ENCODE measurements around the gene IFNLR1.

Gene IFNLR1

DNA sequence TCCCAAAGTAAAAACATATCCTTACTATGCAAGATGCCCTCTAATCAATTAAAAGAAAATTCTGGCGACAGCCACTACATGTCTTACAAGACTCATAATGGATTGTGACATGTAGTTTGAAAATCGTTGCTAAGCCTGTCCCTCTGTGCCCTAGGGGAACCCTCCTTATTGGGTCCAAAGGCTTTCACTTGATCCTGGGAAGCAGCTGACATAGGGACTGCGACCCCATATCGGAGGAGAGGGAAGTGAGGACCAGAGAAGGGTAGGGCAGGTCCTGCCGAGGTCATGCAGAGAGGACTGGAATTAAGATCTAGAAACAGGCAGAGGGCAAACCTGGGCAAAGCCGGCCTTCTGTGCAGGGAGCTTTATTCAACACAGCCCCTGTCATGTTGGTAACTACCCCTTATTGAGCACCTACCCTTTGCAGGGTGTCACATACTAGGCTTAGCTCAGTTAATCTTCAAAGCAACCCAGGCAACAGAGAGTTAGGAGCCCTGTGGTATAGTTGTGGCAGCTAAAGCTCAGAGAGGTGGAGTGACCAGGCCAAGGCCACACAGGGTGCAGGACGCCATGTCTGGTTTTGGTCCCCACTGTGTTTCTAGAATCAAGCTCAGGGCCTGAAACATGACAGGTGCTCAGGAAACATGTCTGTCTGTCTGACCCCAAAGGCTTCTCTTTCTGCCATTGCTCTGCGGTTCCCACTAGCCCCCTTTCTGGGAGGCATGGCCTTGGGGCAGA is 18.4 kb upstream of the IFNLR1 start:
- DNase-seq = no peak

DNA sequence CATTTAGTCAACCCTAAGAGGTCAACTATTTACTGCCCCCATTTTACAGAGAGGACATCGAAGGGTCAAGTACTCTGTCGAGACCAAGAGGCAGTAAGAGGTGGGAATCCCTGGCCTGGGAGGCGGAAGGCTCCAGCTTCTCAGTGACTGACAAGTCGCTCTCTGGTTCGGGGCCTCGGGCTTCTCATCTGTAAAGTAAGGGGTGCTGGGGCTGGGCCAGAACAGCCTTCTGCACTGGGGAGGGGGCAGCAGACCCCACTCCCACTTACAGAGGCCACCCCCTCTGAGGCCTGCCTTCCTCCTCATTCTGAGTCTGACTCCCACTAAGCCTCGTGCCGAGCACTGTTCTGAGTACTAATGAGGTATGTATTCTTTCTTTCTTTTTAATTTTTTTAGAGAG is 17.0 kb upstream of the IFNLR1 start:
- no peak for DNase-seq

DNA sequence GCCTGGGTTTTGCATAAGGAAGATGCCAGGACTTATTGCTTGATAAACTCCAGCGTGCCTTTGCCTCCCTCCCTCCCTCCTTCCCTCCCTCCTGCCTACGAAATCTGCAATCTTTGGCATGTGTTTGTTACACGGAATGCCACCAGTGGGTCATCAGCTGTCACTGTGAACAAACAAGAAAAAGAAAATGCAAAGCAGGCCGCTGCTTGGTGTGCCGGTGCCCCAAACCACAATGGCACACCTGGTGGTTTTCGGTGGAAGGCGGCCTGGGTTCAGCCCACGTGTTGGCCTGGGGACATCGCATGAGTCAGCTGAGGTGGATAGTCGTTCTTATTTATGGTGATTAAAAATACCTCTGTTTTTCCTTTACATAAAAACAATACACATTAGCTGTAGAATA is 16.3 kb upstream of the IFNLR1 start:
- no peak for DNase-seq

DNA sequence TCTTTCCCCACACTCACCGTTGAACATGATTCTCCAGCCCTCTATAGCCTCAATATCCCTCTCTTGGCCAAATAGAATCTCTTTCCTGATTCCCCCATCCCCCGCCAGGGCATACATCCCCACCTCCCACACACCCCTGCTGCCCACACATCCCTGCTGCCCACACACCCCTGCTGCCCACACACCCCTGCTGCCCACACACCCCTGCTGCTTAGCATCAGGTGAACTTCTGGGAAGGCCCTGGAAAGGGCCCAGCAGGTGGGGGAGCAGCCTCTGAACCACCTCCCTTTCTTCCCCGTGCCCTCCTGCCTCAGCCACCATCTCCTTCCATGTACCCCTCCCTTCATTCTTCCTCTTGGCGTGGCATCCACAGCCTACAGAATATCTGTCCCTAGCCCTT is 15.9 kb upstream of the IFNLR1 start:
- no peak for DNase-seq

DNA sequence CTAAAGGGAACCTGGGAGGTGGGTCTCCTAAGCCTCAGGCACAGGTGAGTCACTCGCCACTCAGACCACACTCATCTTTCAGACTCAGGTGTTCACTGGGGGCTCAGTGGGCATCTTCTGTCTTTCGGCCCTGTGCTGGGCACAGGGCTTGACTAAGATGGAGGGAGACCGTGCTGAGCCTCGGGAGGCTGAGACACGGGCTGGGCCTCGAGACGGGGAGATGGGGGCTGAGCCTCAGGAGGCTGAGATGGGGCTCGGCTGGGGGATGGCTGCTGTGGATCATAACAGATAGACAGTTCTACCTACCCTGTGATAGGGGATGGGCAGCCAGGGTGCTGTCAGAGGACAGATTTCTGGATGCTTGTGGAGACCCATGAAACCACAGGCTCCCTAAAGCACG is 15.5 kb upstream of the IFNLR1 start:
- DNase-seq = no peak

DNA sequence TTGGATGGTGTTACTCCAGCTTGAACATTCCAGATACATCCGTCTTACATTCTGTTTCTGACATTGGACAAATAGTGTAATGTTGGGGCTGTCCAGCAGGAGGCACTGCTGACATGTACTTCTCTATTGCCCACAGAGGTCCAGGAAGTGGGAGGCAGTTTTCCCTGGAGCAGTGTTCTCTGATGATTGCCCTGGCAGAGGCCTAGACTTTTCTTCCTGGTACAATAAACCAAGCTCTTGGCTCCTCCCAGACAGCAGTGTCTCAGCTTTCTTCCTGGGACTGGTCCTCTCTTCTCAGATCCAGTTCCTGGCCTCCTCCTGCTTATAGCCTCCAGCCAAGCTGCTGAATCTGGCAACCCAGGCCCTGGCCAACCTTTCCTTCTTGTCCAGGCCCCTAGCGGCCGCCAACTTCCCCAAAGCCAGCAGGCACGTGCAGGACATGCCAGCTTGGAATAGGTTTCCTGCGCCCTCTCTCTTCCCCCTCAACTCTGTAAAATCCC is 14.9 kb upstream of the IFNLR1 start:
- peak; percentile 53 for DNase-seq

DNA sequence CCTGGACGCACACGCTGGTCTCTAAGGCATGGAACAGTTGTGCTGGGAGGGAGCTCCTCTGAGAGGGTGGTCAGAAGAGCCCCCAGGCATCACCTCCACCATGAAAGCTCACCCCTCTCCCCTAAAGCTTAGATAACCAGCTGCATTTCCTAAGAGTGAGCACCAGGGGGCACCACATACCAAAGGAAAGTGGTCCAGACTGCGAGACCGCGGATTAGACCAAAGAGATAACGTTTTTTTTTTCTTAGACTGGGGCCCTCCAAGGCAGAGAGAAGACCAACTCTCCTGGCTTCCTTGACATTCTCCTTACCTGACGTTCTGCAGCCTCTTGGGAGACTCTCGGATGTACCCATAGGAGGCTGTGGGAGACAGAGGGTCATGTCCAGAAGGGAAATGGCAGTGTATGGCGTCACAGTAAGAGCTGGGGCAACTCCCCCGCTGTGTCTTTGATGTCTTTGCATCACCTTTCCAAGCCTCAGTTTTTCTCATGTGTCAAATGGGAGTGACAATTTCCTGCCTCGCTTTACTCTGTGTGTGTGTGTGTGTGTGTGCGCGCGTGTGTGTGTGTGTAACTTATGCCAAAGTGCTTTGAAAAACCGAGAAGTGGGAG is 12.3 kb upstream of the IFNLR1 start:
- DNase-seq = peak; percentile 81

DNA sequence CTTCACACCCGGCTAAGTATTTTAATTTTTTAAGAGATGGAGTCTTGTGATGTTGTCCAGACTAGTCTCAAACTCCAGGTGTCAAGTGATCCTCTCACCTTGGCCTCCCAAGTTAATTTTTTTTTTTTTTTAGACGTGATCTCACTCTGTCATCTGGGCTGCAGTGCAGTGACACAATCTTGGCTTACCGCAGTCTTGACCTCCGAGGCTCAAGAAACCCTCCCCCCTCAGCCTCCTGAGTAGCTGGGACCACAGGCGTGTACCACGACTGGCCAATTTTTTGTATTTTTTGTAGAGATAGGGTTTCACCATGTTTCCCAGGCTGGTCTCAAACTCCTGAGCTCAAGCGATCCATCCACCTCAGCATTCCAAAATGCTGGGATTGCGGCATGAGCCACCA is 11.7 kb upstream of the IFNLR1 start:
- no peak for DNase-seq

DNA sequence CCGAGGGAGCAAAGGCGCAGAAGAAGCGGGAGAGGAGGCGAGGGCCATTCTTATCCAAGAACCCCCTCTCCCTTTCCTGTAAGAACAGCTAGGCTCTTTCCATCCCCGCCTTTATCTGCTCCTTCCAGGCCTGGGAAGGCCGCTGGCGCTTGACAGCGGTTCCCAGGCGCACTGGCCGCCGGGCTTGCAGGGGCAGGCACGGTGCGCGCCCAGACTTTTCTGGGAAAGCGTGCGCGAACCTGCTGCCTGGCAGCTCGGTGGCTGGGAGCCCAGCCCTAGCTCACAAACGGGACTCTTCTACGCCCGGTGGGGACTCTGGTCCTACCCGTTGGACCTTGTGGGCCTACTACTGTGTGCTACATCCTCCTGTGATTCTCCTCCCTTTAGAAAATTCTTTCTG is 8.8 kb upstream of the IFNLR1 start:
- DNase-seq = no peak

DNA sequence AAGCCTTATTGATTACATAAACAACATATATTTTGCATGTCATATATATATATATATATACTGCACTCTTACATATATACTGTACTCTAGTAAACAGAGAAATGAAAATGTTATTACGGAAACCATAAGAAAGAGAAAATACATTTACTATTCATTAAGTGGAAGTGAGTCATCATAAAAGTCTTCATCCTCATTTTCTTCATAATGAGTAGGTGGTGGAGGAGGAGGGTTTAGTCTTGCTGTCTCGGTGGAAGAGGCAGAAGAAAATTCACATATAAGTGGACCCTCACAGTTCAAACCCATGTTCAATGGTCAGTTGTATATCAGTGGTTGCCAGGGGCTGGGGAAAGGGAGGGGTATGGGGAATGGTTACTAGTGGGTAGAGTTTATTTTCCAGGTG is 8.0 kb upstream of the IFNLR1 start:
- DNase-seq = no peak

DNA sequence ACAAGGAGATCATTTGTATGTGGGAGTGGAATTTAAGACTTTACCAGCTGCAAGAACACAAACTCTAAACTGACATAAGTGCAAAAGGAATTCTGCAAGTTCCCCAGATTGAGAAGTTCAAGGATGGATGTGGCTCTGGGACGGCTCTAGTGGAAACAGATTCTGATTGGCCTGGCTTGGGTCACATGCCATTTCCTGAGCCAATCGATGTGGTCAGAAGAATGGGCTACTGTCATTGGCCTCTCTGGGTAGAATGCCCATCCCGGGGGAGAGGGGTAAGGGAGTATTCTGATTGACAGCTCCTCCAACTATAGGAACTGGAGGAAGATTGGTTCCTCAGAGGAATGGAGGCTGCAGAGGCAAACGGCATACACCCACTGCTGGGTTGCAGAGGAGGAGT is 6.0 kb upstream of the IFNLR1 start:
- no peak for DNase-seq

DNA sequence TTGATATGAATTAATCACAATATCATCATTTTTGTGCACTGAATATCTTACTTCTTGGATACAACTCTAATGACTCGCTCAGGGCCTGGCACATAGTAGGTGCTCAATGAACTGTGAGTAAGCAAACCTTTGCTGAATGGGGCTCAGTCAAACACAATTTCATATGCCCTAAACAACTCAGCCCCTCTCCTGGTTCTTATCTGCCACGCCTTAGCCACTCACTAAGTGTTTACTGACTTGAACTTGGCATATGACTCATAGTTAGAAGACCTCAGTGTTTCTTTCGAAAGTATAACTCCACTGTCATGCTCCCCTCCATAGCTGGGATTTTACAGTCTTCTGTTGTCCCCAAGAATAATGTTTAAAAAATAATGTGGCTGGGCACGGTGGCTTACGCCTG is 4.8 kb upstream of the IFNLR1 start:
- DNase-seq = peak; percentile 20

DNA sequence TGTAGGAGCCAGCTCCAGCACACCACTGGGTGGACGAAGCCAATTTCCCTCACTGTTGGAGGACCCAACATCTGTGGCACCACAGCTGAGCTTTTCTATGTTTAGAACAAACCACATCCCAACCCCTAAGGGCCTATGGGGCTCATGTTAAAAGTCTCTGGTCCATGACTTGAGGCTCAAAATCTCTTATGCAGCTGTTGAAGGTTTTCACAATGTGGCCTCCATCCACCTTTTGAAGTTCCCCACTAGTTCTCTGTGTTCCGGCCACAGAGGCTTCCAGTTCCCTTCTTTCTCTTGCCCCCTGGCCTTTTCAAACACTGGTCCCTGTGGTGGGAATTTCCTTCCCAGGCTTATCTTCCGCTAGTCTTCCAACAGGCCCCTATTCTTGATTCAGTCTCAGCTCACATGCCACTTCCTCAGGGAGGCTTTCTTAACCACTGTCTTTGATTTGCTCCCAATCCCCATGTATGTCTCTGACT is 3.9 kb upstream of the IFNLR1 start:
- DNase-seq = no peak

DNA sequence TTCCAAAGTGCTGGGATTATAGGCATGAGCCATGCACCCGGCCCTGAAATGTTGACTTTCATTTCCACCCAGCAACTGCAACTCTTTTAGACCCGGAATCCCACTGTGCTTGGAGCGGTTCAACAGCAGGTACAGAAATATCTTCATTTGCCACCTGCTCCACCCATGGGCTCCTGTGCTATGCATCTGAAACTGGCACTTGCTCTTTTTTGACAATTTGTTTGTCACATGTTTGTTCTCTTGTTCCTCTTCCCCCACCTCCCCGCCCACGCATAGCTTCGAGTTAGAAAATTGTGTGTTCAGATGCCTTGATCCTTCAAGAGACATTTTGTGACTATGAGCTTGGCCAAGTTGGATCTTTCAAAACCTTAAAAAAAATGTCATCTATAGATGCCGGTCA is 2.4 kb upstream of the IFNLR1 start:
- peak; percentile 37 for DNase-seq

DNA sequence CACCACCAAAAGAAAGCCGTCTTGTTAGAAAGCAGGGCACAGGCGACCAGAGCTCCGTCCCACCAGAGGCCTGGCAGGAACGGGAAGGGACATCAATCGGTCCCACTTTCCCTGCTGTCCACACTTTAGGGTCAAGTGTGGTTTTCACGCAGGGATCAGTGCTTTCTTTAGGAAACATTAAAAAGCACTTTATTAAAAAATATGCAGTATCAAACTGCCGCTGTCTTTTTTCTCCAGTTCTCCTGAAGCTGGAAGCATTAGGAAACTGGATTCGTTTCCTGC is 437 bp downstream of the IFNLR1 start:
- no peak for DNase-seq

DNA sequence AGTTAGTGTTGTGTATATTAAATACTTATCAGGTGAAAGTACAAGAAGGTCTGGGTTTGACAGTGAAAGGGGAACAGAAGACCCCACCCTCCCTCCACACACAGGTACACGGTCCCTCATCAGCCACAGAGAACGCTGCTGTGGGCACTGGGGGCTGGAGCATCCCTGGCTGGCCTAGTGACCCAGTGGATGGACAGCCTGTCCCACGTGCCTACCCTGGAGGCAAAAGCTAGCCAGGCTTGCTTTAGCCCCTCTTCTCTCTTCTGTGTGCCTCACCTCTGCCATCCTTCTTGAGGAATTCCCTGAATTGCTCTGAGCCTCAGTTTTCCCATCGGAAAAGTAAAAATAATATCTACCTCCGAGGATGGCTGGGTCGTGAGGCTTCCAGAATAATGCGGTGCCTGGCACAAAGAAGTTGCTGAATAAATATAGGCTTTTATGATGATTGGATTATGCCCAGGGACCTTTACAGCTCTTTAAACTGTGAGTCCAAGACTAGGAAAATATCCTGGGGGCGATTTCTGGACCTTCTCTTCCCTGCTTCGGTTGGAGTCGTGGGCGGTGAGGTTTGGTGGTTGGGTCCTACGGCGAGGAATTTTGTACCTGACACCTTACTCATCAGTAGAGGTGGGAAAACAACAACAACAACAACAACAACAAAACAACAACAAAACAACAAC is 918 bp downstream of the IFNLR1 start:
- DNase-seq = no peak

DNA sequence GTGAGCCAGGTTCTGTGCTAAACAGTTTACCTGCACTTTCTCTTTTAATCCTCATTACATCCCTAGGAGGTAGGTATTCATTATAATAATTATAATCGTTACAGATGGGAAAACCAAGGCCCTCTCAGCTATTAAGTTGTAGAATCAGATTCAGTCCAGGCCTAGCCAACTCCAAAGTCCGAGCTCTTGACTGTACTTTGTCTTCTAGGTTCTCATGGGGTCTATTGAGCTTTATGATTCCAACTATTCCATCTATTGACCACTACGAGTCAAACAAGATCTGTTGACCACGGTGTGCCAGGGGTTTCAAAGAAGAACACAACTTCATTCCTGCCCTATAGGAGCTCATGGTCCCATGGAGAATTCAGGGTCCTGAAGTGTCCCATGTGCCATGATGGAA is 2.0 kb downstream of the IFNLR1 start:
- DNase-seq = no peak

DNA sequence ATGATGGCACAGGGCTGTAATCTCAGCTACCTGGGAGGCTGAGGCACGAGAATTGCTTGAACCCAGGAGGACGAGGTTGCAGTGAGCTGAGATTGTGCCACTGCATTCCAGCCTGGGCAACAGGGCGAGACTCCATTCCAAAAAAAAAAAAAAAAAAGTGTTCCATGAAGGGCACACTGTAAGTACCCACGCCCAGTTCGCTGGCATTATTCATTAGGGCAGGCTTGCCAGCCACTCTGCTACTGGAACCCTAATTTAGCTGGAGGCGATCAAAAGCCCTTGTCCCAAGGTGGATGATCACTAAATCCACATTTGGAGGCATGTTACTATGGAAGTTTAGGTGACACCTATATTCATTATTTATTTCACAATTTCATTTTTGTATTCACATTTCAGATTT is 5.0 kb downstream of the IFNLR1 start:
- no peak for DNase-seq

DNA sequence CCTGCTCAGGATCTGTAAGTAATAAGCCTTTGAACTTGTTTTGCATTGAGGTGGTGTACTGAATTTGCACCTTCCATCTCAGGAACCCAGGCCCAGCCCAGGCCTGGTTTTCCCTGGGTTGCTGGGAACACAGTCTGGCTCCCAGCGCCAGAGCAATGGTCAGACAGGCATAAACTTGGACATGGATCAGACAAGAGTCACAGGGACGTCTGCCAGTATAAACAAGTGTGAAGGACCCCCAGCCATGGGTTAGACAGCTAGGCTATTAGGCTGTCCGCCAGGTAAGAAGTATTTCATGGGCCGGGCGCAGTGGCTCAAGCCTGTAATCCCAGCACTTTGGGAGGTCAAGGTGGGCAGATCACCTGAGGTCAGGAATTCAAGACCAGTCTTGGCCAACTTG is 5.5 kb downstream of the IFNLR1 start:
- no peak for DNase-seq

DNA sequence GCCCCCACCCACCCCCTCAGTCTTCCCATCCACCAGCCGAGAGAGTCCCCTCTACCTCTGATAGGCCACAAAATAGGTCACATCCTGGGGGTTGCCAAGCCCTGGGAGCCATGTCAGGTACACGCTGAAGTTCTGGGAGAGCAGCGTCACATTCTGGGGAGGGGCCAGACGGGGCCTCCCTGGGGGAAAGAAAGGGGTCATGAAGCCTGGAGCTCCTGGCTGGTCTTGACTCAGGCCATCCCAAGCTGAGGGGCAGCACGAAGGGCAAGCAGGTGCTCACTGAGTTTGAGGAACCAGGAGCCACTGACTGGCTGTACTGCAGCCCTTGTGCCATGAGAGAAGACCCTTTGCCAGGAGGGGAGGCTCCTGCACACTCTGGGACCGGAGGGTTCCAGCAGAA is 6.4 kb downstream of the IFNLR1 start:
- no peak for DNase-seq

DNA sequence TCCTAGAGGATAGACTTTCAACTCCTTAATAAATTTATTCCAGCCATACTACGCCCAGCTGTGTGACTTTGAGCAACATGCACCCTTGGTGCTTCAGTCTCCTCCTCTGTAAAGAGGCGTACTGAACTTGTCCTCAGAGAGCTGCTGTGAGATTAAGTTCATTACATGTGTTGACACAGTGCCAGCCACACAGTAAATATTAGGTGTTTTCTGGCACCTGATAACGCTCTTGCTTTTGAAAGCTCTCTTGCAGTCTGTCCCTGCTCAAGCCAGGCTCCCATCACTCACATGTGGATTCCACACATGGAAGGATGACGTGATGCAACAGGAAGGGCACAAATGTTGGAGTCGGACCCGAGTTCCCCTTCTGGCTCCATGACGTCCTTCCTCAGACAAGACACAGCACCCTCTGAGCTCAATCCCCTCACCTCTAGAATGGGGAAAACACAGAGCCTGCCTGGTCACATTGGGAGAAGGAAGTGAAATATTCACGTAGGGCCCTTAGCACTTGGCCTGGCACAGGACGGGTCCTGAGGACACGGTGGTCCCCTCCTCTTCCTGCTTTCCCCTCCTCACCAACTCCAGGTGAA is 7.7 kb downstream of the IFNLR1 start:
- no peak for DNase-seq

DNA sequence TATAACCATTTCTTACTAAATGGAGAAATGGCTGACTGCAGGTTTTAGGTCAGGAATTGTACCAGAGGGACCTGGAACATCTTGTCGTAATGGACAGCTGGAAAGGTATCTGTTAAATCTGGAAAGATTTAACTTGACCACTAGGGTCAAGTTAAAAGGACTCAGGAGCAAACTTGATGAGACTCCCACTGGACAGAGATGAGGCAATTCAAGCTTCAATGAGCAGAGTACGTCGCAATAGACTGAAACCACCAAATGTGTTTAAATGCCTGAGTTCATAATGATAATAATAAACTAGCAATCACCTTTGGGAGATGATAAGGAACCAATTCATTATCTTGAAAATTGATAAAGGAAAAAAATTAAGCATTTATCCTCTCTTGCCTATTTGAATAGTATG is 8.7 kb downstream of the IFNLR1 start:
- no peak for DNase-seq

DNA sequence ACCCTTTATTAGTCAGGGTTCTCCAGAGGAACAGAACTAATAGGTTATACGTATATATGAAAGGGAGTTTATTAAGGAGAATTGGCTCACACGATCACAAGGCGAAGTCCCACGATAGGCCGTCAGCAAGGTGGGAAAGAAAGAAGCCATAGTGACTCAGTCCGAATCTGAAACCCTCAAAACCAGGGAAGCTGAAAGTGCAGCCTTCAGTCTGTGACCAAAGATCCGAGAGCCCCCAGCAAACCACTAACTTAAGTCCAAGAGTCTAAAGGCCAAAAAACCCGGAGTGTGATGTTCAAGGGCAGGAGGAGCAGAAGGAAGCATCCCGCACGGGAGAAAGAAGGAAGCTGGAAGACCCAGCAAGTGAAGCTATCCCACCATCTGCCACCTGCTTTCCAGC is 9.9 kb downstream of the IFNLR1 start:
- no peak for DNase-seq

Measured in CD4-positive, alpha-beta T cell treated with Interleukin-21 for 1 hour (primary cell).